IMR-90 (cell line): ENCODE data around the gene KIF13A. TPM values are rescaled to one million over a fixed set of nuclear protein-coding genes. Genes with fewer than 3 reads are reported as not detected.

Source experiments
- ATAC-seq: fragments of 200-7000 bp; cut with Tn5 transposase; 2 replicates; pipeline ENCODE4 v1.9.1; 2020; ENCODE audit warnings: low read depth, mild to moderate bottlenecking, moderate library complexity
- BruUV-seq: library from RNA; stranded (reverse); fragments of 400-500 nt; replicated peaks from 2 replicates; lab custom pipeline; 2021; lab: Mats Ljungman, UMichigan
- CTCF ChIA-PET: fragments of 300-600 bp; formaldehyde crosslinking; extraction: SDS; loops from one replicate; lab custom pipeline; 2021; ENCODE audit warnings: antibody characterized with exemption; lab: Yijun Ruan, JAX
- POLR2A ChIA-PET: fragments of 300-600 bp; sonication (Branson Sonifier 250); formaldehyde crosslinking; loops from one replicate; lab custom pipeline; 2022; ENCODE audit warnings: antibody characterized with exemption; ENCODE audit not compliant: unreplicated experiment; lab: Charles Lee
- DNase-seq: peaks from one replicate; pipeline ENCODE4 v3.0.0; 2013
- H2AFZ ChIP-seq: replicated peaks from 2 replicates; pipeline ENCODE3; 2013; ENCODE audit warnings: low read length, mild to moderate bottlenecking; ENCODE audit not compliant: poor library complexity
- H2AK5ac ChIP-seq: 2 replicates; pipeline ENCODE4 v1.6.1; 2013; ENCODE audit warnings: low read depth, low read length, inconsistent platforms
- H2AK9ac ChIP-seq: replicated peaks from 2 replicates; pipeline ENCODE3; 2013; ENCODE audit warnings: mild to moderate bottlenecking, low read depth, low read length, moderate library complexity; ENCODE audit not compliant: poor library complexity
- H2BK120ac ChIP-seq: 2 replicates; pipeline ENCODE4 v1.6.1; 2013; ENCODE audit warnings: low read depth, low read length, inconsistent platforms
- H2BK15ac ChIP-seq: 3 replicates; pipeline ENCODE4 v1.6.1; 2013; ENCODE audit warnings: low read depth, low read length, inconsistent platforms
- H2BK20ac ChIP-seq: 2 replicates; pipeline ENCODE4 v1.6.1; 2013; ENCODE audit warnings: low read depth, mild to moderate bottlenecking, inconsistent platforms, low read length, moderate library complexity
- H2BK5ac ChIP-seq: 2 replicates; pipeline ENCODE4 v1.6.1; 2013; ENCODE audit warnings: mild to moderate bottlenecking, low read depth, low read length, inconsistent platforms; ENCODE audit not compliant: poor library complexity, severe bottlenecking
- H3K14ac ChIP-seq: replicated peaks from 2 replicates; pipeline ENCODE4 v1.6.1; 2013; ENCODE audit warnings: low read depth, low read length, inconsistent platforms
- H3K18ac ChIP-seq: 2 replicates; pipeline ENCODE4 v1.6.1; 2013; ENCODE audit warnings: low read depth, low read length, control low read depth
- H3K23ac ChIP-seq: 2 replicates; pipeline ENCODE4 v1.6.1; 2013; ENCODE audit warnings: low read depth, low read length, inconsistent platforms
- H3K27ac ChIP-seq: 2 replicates; pipeline ENCODE4 v1.5.1; 2013; ENCODE audit warnings: mild to moderate bottlenecking, control low read depth, low read length; ENCODE audit not compliant: insufficient read depth
- H3K27me3 ChIP-seq: 2 replicates; pipeline ENCODE4 v1.6.1; 2013; ENCODE audit warnings: low read length; ENCODE audit not compliant: control insufficient read depth, insufficient read depth
- H3K36me3 ChIP-seq: 2 replicates; pipeline ENCODE4 v1.6.1; 2013; ENCODE audit warnings: low read length, mixed read lengths; ENCODE audit not compliant: control insufficient read depth, insufficient read depth
- H3K4ac ChIP-seq: 2 replicates; pipeline ENCODE4 v1.6.1; 2013; ENCODE audit warnings: low read depth, low read length, inconsistent platforms
- H3K4me1 ChIP-seq: 2 replicates; pipeline ENCODE4 v1.6.1; 2013; ENCODE audit warnings: low read length, mixed read lengths; ENCODE audit not compliant: control insufficient read depth, insufficient read depth
- H3K4me2 ChIP-seq: 2 replicates; pipeline ENCODE4 v1.6.1; 2013; ENCODE audit warnings: low read depth, mild to moderate bottlenecking, control low read depth, low read length, moderate library complexity
- H3K4me3 ChIP-seq: 2 replicates; pipeline ENCODE4 v1.5.1; 2013; ENCODE audit warnings: low read depth, mild to moderate bottlenecking, control low read depth, low read length, moderate library complexity; ENCODE audit not compliant: insufficient read depth
- H3K56ac ChIP-seq: 2 replicates; pipeline ENCODE4 v1.6.1; 2013; ENCODE audit warnings: low read length, inconsistent platforms; ENCODE audit not compliant: insufficient read depth; ENCODE audit errors: extremely low read depth
- H3K79me1 ChIP-seq, 2 experiments: 2 replicates each; pipeline ENCODE4 v1.6.1; 2013; ENCODE audit warnings: low read length in 2 of 2, inconsistent platforms in 1 of 2, low read depth in 1 of 2
- H3K9ac ChIP-seq: 2 replicates; pipeline ENCODE4 v1.6.1; 2013; ENCODE audit warnings: low read depth, low read length, control low read depth
- H3K9me1 ChIP-seq: 2 replicates; pipeline ENCODE4 v1.6.1; 2013; ENCODE audit warnings: low read length, inconsistent platforms; ENCODE audit not compliant: insufficient read depth
- H3K9me3 ChIP-seq: 2 replicates; pipeline ENCODE4 v1.6.1; 2013; ENCODE audit warnings: low read length; ENCODE audit not compliant: control insufficient read depth, insufficient read depth
- H4K20me1 ChIP-seq: 2 replicates; pipeline ENCODE4 v1.6.1; 2013; ENCODE audit warnings: low read length, inconsistent platforms; ENCODE audit not compliant: insufficient read depth
- H4K5ac ChIP-seq: 2 replicates; pipeline ENCODE4 v1.6.1; 2013; ENCODE audit warnings: mild to moderate bottlenecking, low read depth, low read length, control low read depth
- H4K8ac ChIP-seq, 2 experiments: 2 replicates each; pipeline ENCODE4 v1.6.1; 2013; ENCODE audit warnings: low read depth in 2 of 2, low read length in 2 of 2, control low read depth in 1 of 2, inconsistent platforms in 1 of 2
- H4K91ac ChIP-seq: 2 replicates; pipeline ENCODE4 v1.6.1; 2013; ENCODE audit warnings: low read depth, low read length, inconsistent platforms; ENCODE audit not compliant: insufficient read depth
- CEBPB ChIP-seq: IDR thresholded peaks from 2 replicates; pipeline ENCODE4 v1.6.1; 2012; ENCODE audit warnings: low read depth, low read length, improper control_type of control experiment
- ELK1 ChIP-seq: fragments of 150-350 bp; IDR thresholded peaks from 2 replicates; pipeline ENCODE4 v1.6.1; 2016; ENCODE audit warnings: low read depth, mild to moderate bottlenecking, low read length, moderate library complexity, borderline replicate concordance
- MAZ ChIP-seq: IDR thresholded peaks from 2 replicates; pipeline ENCODE4 v1.6.1; 2012; ENCODE audit warnings: low read depth, mild to moderate bottlenecking, low read length, improper control_type of control experiment, moderate library complexity, borderline replicate concordance
- MXI1 ChIP-seq: IDR thresholded peaks from 2 replicates; pipeline ENCODE4 v1.6.1; 2012; ENCODE audit warnings: low read depth, mild to moderate bottlenecking, low read length, moderate library complexity, borderline replicate concordance
- POLR2A ChIP-seq: IDR thresholded peaks from 2 replicates; pipeline ENCODE4 v1.6.1; 2012; ENCODE audit warnings: mild to moderate bottlenecking, low read depth, low read length
- RAD21 ChIP-seq: IDR thresholded peaks from 2 replicates; pipeline ENCODE4 v1.6.1; 2012; ENCODE audit warnings: low read length, improper control_type of control experiment
- RCOR1 ChIP-seq: IDR thresholded peaks from 2 replicates; pipeline ENCODE4 v1.6.1; 2012; ENCODE audit warnings: mild to moderate bottlenecking, low read length, improper control_type of control experiment; ENCODE audit not compliant: insufficient replicate concordance
- USF2 ChIP-seq: fragments of 150-350 bp; IDR thresholded peaks from 2 replicates; pipeline ENCODE4 v1.6.1; 2017; ENCODE audit warnings: mild to moderate bottlenecking, antibody characterized with exemption, low read length, low read depth
- WGBS, 2 experiments: methylation state at CpG; one replicate each; pipeline versions ENCODE4 v1.1.5 to v1.1.7; 2013; ENCODE audit warnings: missing lambda C conversion rate in 2 of 2; ENCODE audit not compliant: insufficient read length in 1 of 2; ENCODE audit errors: extremely low coverage in 2 of 2; 5-methylcytosine and 5-hydroxymethylcytosine counted together
- dilution Hi-C: fragments of 300-500 bp; cut with HindIII; formaldehyde crosslinking; loops from one replicate; pipeline ENCODE4 v1.14.3; 2018; ENCODE audit warnings: low sequenced_read_pairs; ENCODE audit not compliant: unreplicated experiment
- in situ Hi-C: fragments of 300-500 bp; cut with MboI; formaldehyde crosslinking; loops from 3 replicates; pipeline ENCODE4 v1.14.3; 2019; ENCODE audit warnings: low sequenced_read_pairs, inconsistent platforms, mixed read lengths
- intact Hi-C: fragments of 100-400 bp; cut with micrococcal nuclease; formaldehyde crosslinking; loops from 2 replicates; pipeline ENCODE4 v1.10.0; 2022
- polyA plus RNA-seq, 3 experiments: library from polyadenylated mRNA; depleted of rRNA; stranded (reverse); fragments of >200 nt; gene quantifications; 2 replicates each; pipeline ENCODE4 v1.2.3, GENCODE V29; 2012; ENCODE audit warnings: low replicate concordance in 1 of 3
- total RNA-seq: library from RNA; depleted of rRNA; stranded (reverse); fragments of >200 nt; gene quantifications from 2 replicates; pipeline ENCODE4 v1.2.3, GENCODE V29; 2012

KIF13A gene
- total and polyA plus RNA-seq, 2 of the 4 experiments (the other 2 are of a cell fraction): 23.3 to 51.8 TPM

- H2BK15ac ChIP-seq: no peak overlapping the region
- peaks cover 24% of the 10 kb centered on the region for H4K20me1 ChIP-seq
- H4K91ac ChIP-seq: no peak overlapping the region
- peak; percentile 10 for ATAC-seq
- H3K14ac ChIP-seq: peak overlapping the region; percentile 30
- intact Hi-C loops (no loop called here), in situ Hi-C loops (no loop called here), dilution Hi-C loops (no loop called here)
- no peak overlapping the region; the same call in 1 of the 2 replicates for H3K27ac ChIP-seq
- H3K4ac ChIP-seq: peak overlapping the region; percentile 9; the same call in 1 of the 2 replicates
- no peaks in the 10 kb centered on the region for H3K9me3 ChIP-seq
- ChIA-PET POLR2A (no interaction called here), CTCF (interaction anchor here (0.9 to 1.3 kb wide), 2 partner anchors 48 to 68 kb away, joined by 3 to 4 read pairs; no protein-coding TSS in a partner anchor)
- H2AFZ ChIP-seq: no peak overlapping the region
- H2BK5ac ChIP-seq: no peak overlapping the region
- H3K4me1 ChIP-seq: peaks cover 14% of the 10 kb centered on the region
- no peak overlapping the region for H3K9ac ChIP-seq
- H3K18ac ChIP-seq: peak overlapping the region; percentile 68; the same call in 1 of the 2 replicates
- no peak overlapping the region for H3K56ac ChIP-seq
- H2AK9ac ChIP-seq: no peak overlapping the region
- peaks cover 23 to 60% of the 10 kb centered on the region in 2 experiments for H3K79me1 ChIP-seq
- no peak overlapping the region for H4K5ac ChIP-seq
- H2BK120ac ChIP-seq: no peak overlapping the region
- H2BK20ac ChIP-seq: no peak overlapping the region
- DNase-seq: no peak
- TF ChIP-seq RAD21 (no peak), MAZ (no peak), USF2 (no peak), MXI1 (no peak), RCOR1 (no peak), ELK1 (no peak), POLR2A (no peak), CEBPB (no peak)
- H3K27me3 ChIP-seq: no peaks in the 10 kb centered on the region
- H3K9me1 ChIP-seq: peaks cover 17% of the 10 kb centered on the region
- peak overlapping the region in 1 of 2 experiments; percentile 18; a peak in 1 of 4 replicates for H4K8ac ChIP-seq
- peak overlapping the region; percentile 49 for H3K4me2 ChIP-seq
- no TSS peak for BruUV-seq
- no peak overlapping the region for H3K4me3 ChIP-seq
- peak overlapping the region; percentile 54; the same call in 1 of the 2 replicates for H2AK5ac ChIP-seq
- H3K36me3 ChIP-seq: no peaks in the 10 kb centered on the region
- H3K23ac ChIP-seq: peak overlapping the region; percentile 39; the same call in 1 of the 2 replicates
- 0% methylated on average over 1 of the region's 5 CpGs; no CpG with 5 or more reads in 1 of the 2 experiments for WGBS, 2 experiments
These were observed 14.3 kb downstream of the KIF13A start for GRCh38 chr6:17972978-17973622.
